SK-N-SH treated with all-trans-retinoic acid at 6 μM for 48 hours (cell line): ENCODE results near the gene PCBD1.

ENCODE experiments used
- ATAC-seq: fragments of 200-7000 bp; cut with Tn5 transposase; 3 replicates; pipeline ENCODE4 v1.9.1; 2020; ENCODE audit warnings: mild to moderate bottlenecking, moderate library complexity
- ARNTL ChIP-seq: fragments of 450-650 bp; formaldehyde crosslinking; IDR thresholded peaks from 2 replicates; pipeline ENCODE4 v1.5.0; 2020; ENCODE audit warnings: low read depth, mild to moderate bottlenecking, moderate library complexity, borderline replicate concordance
- CSDC2 ChIP-seq: fragments of 250-450 bp; sonication (Bioruptor Pico); IDR thresholded peaks from 2 replicates; pipeline ENCODE4 v1.5.0; 2020; ENCODE audit warnings: mild to moderate bottlenecking, moderate library complexity
- ESRRG ChIP-seq: fragments of 250-450 bp; sonication (Bioruptor Pico); IDR thresholded peaks from 2 replicates; pipeline ENCODE4 v1.6.1; 2021; ENCODE audit warnings: mild to moderate bottlenecking
- GLIS3 ChIP-seq: fragments of 250-450 bp; sonication (Bioruptor Pico); IDR thresholded peaks from 2 replicates; pipeline ENCODE4 v1.5.0; 2020; ENCODE audit warnings: mild to moderate bottlenecking, moderate library complexity
- ISL1 ChIP-seq: fragments of 250-450 bp; sonication (Bioruptor Pico); IDR thresholded peaks from 2 replicates; pipeline ENCODE4 v2.1.2; 2022; ENCODE audit warnings: mild to moderate bottlenecking, moderate library complexity
- OSR1 ChIP-seq: fragments of 250-450 bp; sonication (Bioruptor Pico); IDR thresholded peaks from 2 replicates; pipeline ENCODE4 v1.8.0; 2022; ENCODE audit warnings: moderate library complexity, mild to moderate bottlenecking, inconsistent platforms
- RARB ChIP-seq: fragments of 250-450 bp; sonication (Bioruptor Pico); IDR thresholded peaks from 2 replicates; pipeline ENCODE4 v1.8.0; 2021; ENCODE audit warnings: mild to moderate bottlenecking, moderate library complexity
- TCF4 ChIP-seq: fragments of 250-450 bp; sonication (Bioruptor Pico); IDR thresholded peaks from 2 replicates; pipeline ENCODE4 v1.8.0; 2021; ENCODE audit warnings: mild to moderate bottlenecking, moderate library complexity, borderline replicate concordance
- TOX ChIP-seq: fragments of 250-450 bp; sonication (Bioruptor Pico); IDR thresholded peaks from 2 replicates; pipeline ENCODE4 v1.8.0; 2021; ENCODE audit warnings: mild to moderate bottlenecking, moderate library complexity, borderline replicate concordance
- ZC3H10 ChIP-seq: fragments of 250-450 bp; sonication (Bioruptor Pico); IDR thresholded peaks from 2 replicates; pipeline ENCODE4 v1.5.1; 2021; ENCODE audit warnings: mild to moderate bottlenecking, moderate library complexity
- ZFP3 ChIP-seq: fragments of 250-450 bp; sonication (Bioruptor Pico); IDR thresholded peaks from 2 replicates; pipeline ENCODE4 v1.5.0; 2020; ENCODE audit warnings: mild to moderate bottlenecking, moderate library complexity
- ZFP30 ChIP-seq: fragments of 450-650 bp; formaldehyde crosslinking; IDR thresholded peaks from 2 replicates; pipeline ENCODE4 v1.5.0; 2022; ENCODE audit warnings: mild to moderate bottlenecking, moderate library complexity
- ZNF70 ChIP-seq: fragments of 450-650 bp; formaldehyde crosslinking; IDR thresholded peaks from 2 replicates; pipeline ENCODE4 v1.5.0; 2020; ENCODE audit warnings: mild to moderate bottlenecking, moderate library complexity
- ZNF8 ChIP-seq: fragments of 450-650 bp; formaldehyde crosslinking; IDR thresholded peaks from 2 replicates; pipeline ENCODE4 v1.5.0; 2020; ENCODE audit warnings: mild to moderate bottlenecking, moderate library complexity
- TF ChIP-seq, protein P1 (sequence below): fragments of 250-450 bp; sonication (Bioruptor Pico); IDR thresholded peaks from 2 replicates; pipeline ENCODE4 v1.5.0; 2020; ENCODE audit warnings: mild to moderate bottlenecking, moderate library complexity
- TF ChIP-seq, protein P2 (sequence below): fragments of 250-450 bp; sonication (Bioruptor Pico); IDR thresholded peaks from 2 replicates; pipeline ENCODE4 v1.5.1; 2021; ENCODE audit warnings: mild to moderate bottlenecking, moderate library complexity
- TF ChIP-seq, protein P3 (sequence below): fragments of 250-450 bp; sonication (Bioruptor Pico); IDR thresholded peaks from 2 replicates; pipeline ENCODE4 v1.5.1; 2020; ENCODE audit warnings: low read depth, mild to moderate bottlenecking, moderate library complexity
- TF ChIP-seq, protein P4 (sequence below): fragments of 250-450 bp; sonication (Bioruptor Pico); IDR thresholded peaks from 2 replicates; pipeline ENCODE4 v1.8.0; 2020; ENCODE audit warnings: mild to moderate bottlenecking, moderate library complexity, borderline replicate concordance

The PCBD1 gene

DNA sequence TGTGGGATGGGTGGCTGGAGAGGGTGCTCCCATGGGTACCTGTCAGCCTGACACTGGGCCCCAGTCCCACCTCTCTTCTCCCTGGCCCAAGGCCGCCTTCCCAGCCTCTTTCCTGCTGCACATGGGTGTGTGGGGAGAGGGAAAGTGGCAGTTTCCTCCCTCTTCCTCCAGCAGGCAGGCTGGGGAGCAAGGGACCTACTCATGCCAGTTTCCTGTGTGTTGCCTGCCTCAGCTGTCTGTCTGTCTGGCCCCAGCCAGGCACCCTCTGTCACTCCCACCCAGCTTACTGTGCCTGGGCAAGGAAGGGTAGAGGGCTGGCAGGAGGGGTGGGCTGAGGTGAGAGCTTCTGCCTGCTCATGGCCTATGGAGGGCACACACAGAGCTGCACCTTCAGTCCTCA is 46.3 kb upstream of the PCBD1 start:
- no peak for ATAC-seq
- TF ChIP-seq ARNTL (CRISPR knock-in tag): no peak
- TF ChIP-seq ZNF8 (CRISPR knock-in tag): no peak

DNA sequence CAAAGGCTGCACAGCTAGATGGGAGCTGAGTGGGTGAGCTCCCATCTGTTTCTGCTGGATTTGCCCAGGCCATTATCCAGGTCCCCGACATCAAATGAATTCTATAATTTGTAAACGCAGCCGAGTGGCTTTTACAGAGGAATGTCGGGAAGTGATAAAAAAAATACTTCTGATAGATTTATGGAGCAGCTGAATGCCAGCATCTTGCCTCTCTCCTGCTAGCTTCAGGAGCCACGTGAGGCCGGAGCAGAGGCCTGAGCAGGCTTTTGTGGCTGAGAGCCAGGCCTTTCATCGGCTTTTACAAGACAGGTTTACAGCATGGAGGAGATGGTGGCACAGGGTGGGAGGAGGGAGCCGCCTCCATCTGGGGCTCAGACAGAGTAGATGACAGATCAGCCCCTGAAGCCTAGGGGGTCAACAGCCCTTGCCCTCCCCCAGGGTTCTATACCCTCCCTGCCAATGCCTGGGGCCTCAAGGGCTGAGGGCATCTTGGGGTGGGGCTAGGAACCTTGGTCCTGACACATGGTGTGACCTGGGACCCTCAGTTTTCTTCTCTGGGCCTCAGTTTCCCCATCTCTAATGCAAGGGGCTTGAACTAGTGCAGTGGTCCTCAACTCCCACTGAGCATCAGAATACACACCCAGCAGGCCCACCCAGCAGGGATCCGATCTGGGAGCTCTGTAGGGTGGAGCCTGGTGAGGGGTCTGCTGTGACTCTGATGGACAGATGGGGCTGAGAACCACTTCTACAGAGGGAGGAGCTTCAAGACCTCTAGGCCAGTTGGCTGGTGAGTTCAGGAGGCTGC is 44.2 kb upstream of the PCBD1 start:
- TF ChIP-seq ISL1 (CRISPR knock-in tag): peak; percentile 67
- no peak for TF ChIP-seq ESRRG (CRISPR knock-in tag)
- 0 out of 3 replicates have a peak, but pooled peaks have one; percentile 11 for ATAC-seq

DNA sequence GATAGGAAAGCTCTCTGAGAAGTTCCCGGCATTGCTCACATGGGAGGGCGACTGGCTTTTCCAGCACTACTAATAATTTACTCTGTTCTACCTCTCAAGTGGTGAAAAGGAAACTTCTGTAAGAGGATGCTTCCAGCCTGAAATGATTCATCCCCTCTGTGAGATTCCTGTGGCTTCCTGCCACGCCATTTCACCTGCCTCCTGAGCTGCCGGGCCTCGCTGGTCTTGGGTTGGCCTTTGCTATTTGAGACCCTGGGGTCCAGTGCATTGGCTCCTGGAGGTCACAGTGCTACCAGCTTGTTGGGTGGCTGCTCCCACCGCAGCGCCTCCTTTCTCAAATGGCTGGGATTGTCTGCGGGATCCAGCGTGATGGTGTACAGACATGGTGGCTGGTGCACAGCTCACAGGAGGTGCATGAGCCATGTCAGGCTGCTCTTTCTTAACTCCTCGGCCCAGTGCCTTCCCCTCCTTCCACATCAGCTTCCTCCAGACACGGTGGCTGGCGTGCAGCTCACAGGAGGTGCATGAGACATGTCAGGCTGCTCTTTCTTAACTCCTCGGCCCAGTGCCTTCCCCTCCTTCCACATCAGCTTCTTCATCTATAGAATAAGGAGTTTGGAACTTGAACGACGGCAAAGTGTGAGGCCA is 42.9 kb upstream of the PCBD1 start:
- TF ChIP-seq ISL1 (CRISPR knock-in tag): no peak
- TF ChIP-seq OSR1 (CRISPR knock-in tag): no peak
- TF ChIP-seq RARB: no peak
- no peak for TF ChIP-seq ESRRG (CRISPR knock-in tag)
- TF ChIP-seq, protein P1, sequence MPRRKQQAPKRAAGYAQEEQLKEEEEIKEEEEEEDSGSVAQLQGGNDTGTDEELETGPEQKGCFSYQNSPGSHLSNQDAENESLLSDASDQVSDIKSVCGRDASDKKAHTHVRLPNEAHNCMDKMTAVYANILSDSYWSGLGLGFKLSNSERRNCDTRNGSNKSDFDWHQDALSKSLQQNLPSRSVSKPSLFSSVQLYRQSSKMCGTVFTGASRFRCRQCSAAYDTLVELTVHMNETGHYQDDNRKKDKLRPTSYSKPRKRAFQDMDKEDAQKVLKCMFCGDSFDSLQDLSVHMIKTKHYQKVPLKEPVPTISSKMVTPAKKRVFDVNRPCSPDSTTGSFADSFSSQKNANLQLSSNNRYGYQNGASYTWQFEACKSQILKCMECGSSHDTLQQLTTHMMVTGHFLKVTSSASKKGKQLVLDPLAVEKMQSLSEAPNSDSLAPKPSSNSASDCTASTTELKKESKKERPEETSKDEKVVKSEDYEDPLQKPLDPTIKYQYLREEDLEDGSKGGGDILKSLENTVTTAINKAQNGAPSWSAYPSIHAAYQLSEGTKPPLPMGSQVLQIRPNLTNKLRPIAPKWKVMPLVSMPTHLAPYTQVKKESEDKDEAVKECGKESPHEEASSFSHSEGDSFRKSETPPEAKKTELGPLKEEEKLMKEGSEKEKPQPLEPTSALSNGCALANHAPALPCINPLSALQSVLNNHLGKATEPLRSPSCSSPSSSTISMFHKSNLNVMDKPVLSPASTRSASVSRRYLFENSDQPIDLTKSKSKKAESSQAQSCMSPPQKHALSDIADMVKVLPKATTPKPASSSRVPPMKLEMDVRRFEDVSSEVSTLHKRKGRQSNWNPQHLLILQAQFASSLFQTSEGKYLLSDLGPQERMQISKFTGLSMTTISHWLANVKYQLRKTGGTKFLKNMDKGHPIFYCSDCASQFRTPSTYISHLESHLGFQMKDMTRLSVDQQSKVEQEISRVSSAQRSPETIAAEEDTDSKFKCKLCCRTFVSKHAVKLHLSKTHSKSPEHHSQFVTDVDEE (CRISPR knock-in tag): no peak
- TF ChIP-seq ARNTL (CRISPR knock-in tag): no peak
- TF ChIP-seq, protein P2, sequence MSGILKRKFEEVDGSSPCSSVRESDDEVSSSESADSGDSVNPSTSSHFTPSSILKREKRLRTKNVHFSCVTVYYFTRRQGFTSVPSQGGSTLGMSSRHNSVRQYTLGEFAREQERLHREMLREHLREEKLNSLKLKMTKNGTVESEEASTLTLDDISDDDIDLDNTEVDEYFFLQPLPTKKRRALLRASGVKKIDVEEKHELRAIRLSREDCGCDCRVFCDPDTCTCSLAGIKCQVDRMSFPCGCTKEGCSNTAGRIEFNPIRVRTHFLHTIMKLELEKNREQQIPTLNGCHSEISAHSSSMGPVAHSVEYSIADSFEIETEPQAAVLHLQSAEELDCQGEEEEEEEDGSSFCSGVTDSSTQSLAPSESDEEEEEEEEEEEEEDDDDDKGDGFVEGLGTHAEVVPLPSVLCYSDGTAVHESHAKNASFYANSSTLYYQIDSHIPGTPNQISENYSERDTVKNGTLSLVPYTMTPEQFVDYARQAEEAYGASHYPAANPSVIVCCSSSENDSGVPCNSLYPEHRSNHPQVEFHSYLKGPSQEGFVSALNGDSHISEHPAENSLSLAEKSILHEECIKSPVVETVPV (CRISPR knock-in tag): no peak
- no peak for TF ChIP-seq TOX (CRISPR knock-in tag)
- TF ChIP-seq GLIS3 (CRISPR knock-in tag): no peak
- TF ChIP-seq ZFP3 (CRISPR knock-in tag): no peak
- no peak for TF ChIP-seq ZFP30
- no peak for TF ChIP-seq ZNF70 (CRISPR knock-in tag)
- no peak for TF ChIP-seq CSDC2 (CRISPR knock-in tag)
- no peak for TF ChIP-seq TCF4
- TF ChIP-seq, protein P3, sequence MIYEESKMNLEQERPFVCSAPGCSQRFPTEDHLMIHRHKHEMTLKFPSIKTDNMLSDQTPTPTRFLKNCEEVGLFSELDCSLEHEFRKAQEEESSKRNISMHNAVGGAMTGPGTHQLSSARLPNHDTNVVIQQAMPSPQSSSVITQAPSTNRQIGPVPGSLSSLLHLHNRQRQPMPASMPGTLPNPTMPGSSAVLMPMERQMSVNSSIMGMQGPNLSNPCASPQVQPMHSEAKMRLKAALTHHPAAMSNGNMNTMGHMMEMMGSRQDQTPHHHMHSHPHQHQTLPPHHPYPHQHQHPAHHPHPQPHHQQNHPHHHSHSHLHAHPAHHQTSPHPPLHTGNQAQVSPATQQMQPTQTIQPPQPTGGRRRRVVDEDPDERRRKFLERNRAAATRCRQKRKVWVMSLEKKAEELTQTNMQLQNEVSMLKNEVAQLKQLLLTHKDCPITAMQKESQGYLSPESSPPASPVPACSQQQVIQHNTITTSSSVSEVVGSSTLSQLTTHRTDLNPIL (CRISPR knock-in tag): no peak
- TF ChIP-seq, protein P4, sequence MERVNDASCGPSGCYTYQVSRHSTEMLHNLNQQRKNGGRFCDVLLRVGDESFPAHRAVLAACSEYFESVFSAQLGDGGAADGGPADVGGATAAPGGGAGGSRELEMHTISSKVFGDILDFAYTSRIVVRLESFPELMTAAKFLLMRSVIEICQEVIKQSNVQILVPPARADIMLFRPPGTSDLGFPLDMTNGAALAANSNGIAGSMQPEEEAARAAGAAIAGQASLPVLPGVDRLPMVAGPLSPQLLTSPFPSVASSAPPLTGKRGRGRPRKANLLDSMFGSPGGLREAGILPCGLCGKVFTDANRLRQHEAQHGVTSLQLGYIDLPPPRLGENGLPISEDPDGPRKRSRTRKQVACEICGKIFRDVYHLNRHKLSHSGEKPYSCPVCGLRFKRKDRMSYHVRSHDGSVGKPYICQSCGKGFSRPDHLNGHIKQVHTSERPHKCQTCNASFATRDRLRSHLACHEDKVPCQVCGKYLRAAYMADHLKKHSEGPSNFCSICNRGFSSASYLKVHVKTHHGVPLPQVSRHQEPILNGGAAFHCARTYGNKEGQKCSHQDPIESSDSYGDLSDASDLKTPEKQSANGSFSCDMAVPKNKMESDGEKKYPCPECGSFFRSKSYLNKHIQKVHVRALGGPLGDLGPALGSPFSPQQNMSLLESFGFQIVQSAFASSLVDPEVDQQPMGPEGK (CRISPR knock-in tag): no peak
- no peak for TF ChIP-seq ZC3H10 (CRISPR knock-in tag)
- TF ChIP-seq ZNF8 (CRISPR knock-in tag): no peak

DNA sequence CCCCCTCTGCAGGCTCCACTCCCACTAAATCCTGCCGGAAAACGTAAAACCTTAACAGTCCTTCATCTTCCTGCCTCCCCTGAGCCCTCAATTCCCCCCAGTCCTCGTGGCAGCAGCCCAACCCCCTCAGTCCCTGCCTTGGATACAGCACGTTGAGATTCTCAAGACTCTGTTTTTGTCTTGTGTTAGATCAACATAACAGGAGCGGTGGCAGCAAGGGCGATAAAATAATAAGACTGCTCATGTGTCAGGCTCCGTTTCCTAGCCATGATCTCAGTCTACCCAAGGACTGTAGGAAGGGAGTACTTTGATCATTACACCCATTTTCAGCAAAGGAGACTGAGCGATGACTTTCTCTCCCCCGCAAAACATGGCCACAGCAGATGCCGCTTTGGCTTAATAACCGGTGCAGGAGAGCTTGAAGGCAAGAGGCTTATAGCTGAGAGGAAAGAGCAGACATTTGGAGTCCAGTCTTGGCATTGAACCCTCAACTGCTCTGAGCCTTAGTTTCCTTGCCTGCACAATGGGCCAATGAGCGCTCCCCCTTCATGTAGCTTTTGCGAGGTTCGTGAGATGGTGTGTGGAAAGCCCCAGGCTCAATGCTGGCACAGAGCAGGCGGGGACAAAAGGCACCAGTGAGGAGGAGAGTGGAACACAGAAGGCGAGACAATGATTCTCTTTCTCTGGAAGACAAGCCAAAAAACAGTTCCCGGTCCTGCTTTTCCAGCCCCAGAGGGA is 42.1 kb upstream of the PCBD1 start:
- no peak for ATAC-seq
- no peak for TF ChIP-seq OSR1 (CRISPR knock-in tag)

More for the DNA sequence above, 42.9 kb upstream of the PCBD1 start:
- peak; percentile 57 for ATAC-seq
